Uterus (tissue), 4 donors: ENCODE data around the gene RAB3IP. TPM values are rescaled to one million over a fixed set of nuclear protein-coding genes. Genes with fewer than 3 reads are reported as not detected.
A peak's percentile ranks its signal among the peaks of the same experiment; 100 is the strongest.

Experiments
- DNase-seq, 2 donors: peaks; one replicate each; pipeline ENCODE4 v3.0.0-alpha.2; 2019 to 2020
- H3K27ac ChIP-seq, 2 donors: fragments of 200-600 bp; sonication (generic); 1 replicate in 1 of 2; 2 replicates in 1 of 2; pipeline ENCODE4 v1.5.1; 2016 to 2018
- H3K27me3 ChIP-seq, 2 donors: fragments of 200-600 bp; sonication (generic); one replicate each; pipeline ENCODE4 v1.5.1; 2018 to 2019; ENCODE audit warnings: control low read depth in 1 of 2
- H3K36me3 ChIP-seq, 2 donors: fragments of 200-600 bp; sonication (generic); one replicate each; pipeline ENCODE4 v1.5.1; 2019; ENCODE audit warnings: control low read depth in 1 of 2
- H3K4me1 ChIP-seq, 2 donors: fragments of 200-600 bp; sonication (generic); one replicate each; pipeline ENCODE4 v1.5.1; 2018 to 2019; ENCODE audit warnings: control low read depth in 1 of 2
- H3K4me3 ChIP-seq, 2 donors: fragments of 200-600 bp; sonication (generic); 1 replicate in 1 of 2; 2 replicates in 1 of 2; pipeline ENCODE4 v1.5.1; 2018 to 2019; ENCODE audit warnings: mild to moderate bottlenecking in 1 of 2
- H3K9me3 ChIP-seq, 2 donors: fragments of 200-600 bp; sonication (generic); one replicate each; pipeline ENCODE4 v1.5.1; 2019; ENCODE audit warnings: control low read depth in 1 of 2
- CTCF ChIP-seq, 4 experiments: fragments of 200-600 bp in 2 of 4; fragments of 450-650 bp in 2 of 4; sonication (generic) in 2 of 4; IDR thresholded peaks; one replicate each; pipeline ENCODE4 v1.5.1; 2016 to 2019; ENCODE audit warnings: antibody characterized with exemption in 4 of 4, mild to moderate bottlenecking in 2 of 4, moderate library complexity in 1 of 4
- POLR2A ChIP-seq, 2 donors: fragments of 450-650 bp; IDR thresholded peaks; one replicate each; pipeline ENCODE4 v1.6.1; 2016; ENCODE audit warnings: antibody characterized with exemption in 2 of 2, mild to moderate bottlenecking in 1 of 2, moderate library complexity in 1 of 2
- intact Hi-C: fragments of 100-400 bp; cut with DNase I; formaldehyde crosslinking; loops from one replicate; pipeline ENCODE4 v1.15.1; 2023; ENCODE audit warnings: low total_unique reads
- total RNA-seq, 4 donors: library from RNA; depleted of rRNA in 3 of 4; stranded (reverse); fragments of >200 nt in 3 of 4; gene quantifications; one replicate each; pipeline versions ENCODE4 v1.1.0 to v1.2.4, GENCODE V29; 2014 to 2023
- donor health status: DM: yes; HTN: yes; CAD: no.

The RAB3IP gene
- total RNA-seq, 4 donors from 2014 or later: 13.5 to 71.5 (median 21.1) TPM

GRCh38 chr12:69732088-69732487, 6.6 kb upstream of the RAB3IP start:
- no peak overlapping the region for H3K4me3 ChIP-seq
- no peak for TF ChIP-seq CTCF (IDR thresholded peaks at IDR 0.05)
- no peaks in the 10 kb centered on the region for H3K36me3 ChIP-seq
- H3K9me3 ChIP-seq: no peaks in the 10 kb centered on the region
- no peaks in the 10 kb centered on the region for H3K27me3 ChIP-seq
- H3K27ac ChIP-seq: no peak overlapping the region
- no peak for DNase-seq
- intact Hi-C loops: no loop called here
- no peaks in the 10 kb centered on the region for H3K4me1 ChIP-seq

GRCh38 chr12:69733638-69734037, 5.0 kb upstream of the RAB3IP start:
- Histone ChIP-seq H3K36me3 (no peaks in the 10 kb centered on the region), H3K27ac (no peak overlapping the region), H3K4me1 (no peaks in the 10 kb centered on the region), H3K9me3 (no peaks in the 10 kb centered on the region), H3K27me3 (no peaks in the 10 kb centered on the region), H3K4me3 (no peak overlapping the region)
- intact Hi-C loops: no loop called here
- TF ChIP-seq CTCF (IDR thresholded peaks at IDR 0.05) (no peak), POLR2A (IDR thresholded peaks at IDR 0.05) (no peak)
- DNase-seq: no peak

- intact Hi-C loops: no loop called here
- DNase-seq: peak; percentile 24 to 27
- no peaks in the 10 kb centered on the region for H3K4me1 ChIP-seq
Observed at GRCh38 chr12:69739287-69740191, 879 bp downstream of the RAB3IP start.

GRCh38 chr12:69744109-69744508, 5.4 kb downstream of the RAB3IP start:
- Histone ChIP-seq H3K4me3 (no peak overlapping the region), H3K27ac (no peak overlapping the region), H3K9me3 (no peaks in the 10 kb centered on the region), H3K4me1 (no peaks in the 10 kb centered on the region), H3K36me3 (no peaks in the 10 kb centered on the region), H3K27me3 (no peaks in the 10 kb centered on the region)
- no peak for TF ChIP-seq CTCF (IDR thresholded peaks at IDR 0.05)
- TF ChIP-seq POLR2A (IDR thresholded peaks at IDR 0.05): no peak
- no peak for DNase-seq
- intact Hi-C loops: no loop called here

More at GRCh38 chr12:69739287-69740191, 879 bp downstream of the RAB3IP start:
- no peaks in the 10 kb centered on the region for H3K27me3 ChIP-seq
- peak overlapping the region; percentile 26 to 66 for H3K4me3 ChIP-seq
- H3K36me3 ChIP-seq: no peaks in the 10 kb centered on the region
- TF ChIP-seq POLR2A (IDR thresholded peaks at IDR 0.05): no peak
- no peak for TF ChIP-seq CTCF (IDR thresholded peaks at IDR 0.05)
- no peaks in the 10 kb centered on the region for H3K9me3 ChIP-seq
- H3K27ac ChIP-seq: peak overlapping the region; percentile 36 to 65

GRCh38 chr12:69751476-69751875, 12.8 kb downstream of the RAB3IP start:
- Histone ChIP-seq H3K27me3 (no peaks in the 10 kb centered on the region), H3K9me3 (no peaks in the 10 kb centered on the region), H3K4me3 (no peak overlapping the region), H3K36me3 (no peaks in the 10 kb centered on the region), H3K4me1 (no peaks in the 10 kb centered on the region), H3K27ac (no peak overlapping the region)
- intact Hi-C loops: no loop called here
- no peak for DNase-seq
- TF ChIP-seq POLR2A (IDR thresholded peaks at IDR 0.05): no peak
- no peak for TF ChIP-seq CTCF (IDR thresholded peaks at IDR 0.05)
